Lung (tissue), 12 donors: Measurements from ENCODE around the gene LSP1. TPM values are rescaled to one million over a fixed set of nuclear protein-coding genes. Genes with fewer than 3 reads are reported as not detected.
"Not testable (repeated sequence)": the region's sequence is repeated elsewhere in the genome, so short reads cannot be mapped to it uniquely, and the experiment has no call there.

Experiments used
- ATAC-seq: fragments of 200-7000 bp; cut with Tn5 transposase; one replicate; pipeline ENCODE4 v1.9.1; 2020; ENCODE audit warnings: moderate number of reproducible peaks; ENCODE audit not compliant: insufficient read depth, low FRiP score
- DNase-seq, 3 donors: peaks; one replicate each; pipeline ENCODE4 v3.0.0-alpha.2; 2013 to 2017
- H3K27ac ChIP-seq, 2 donors: one replicate each; pipeline ENCODE4 v1.5.1; 2013; ENCODE audit warnings: mild to moderate bottlenecking in 2 of 2, moderate library complexity in 2 of 2, control low read depth in 1 of 2, inconsistent platforms in 1 of 2, low read depth in 1 of 2, low read length in 1 of 2
- H3K27me3 ChIP-seq, 3 donors: one replicate each; pipeline ENCODE4 v1.5.1; 2013; ENCODE audit warnings: low read length in 2 of 3; ENCODE audit not compliant: control insufficient read depth in 3 of 3, insufficient read depth in 3 of 3
- H3K36me3 ChIP-seq, 4 donors: one replicate each; pipeline ENCODE4 v1.5.1; 2013; ENCODE audit warnings: low read length in 4 of 4, mild to moderate bottlenecking in 1 of 4, moderate library complexity in 1 of 4; ENCODE audit not compliant: control insufficient read depth in 4 of 4, insufficient read depth in 4 of 4
- H3K4me1 ChIP-seq, 5 donors: one replicate each; pipeline ENCODE4 v1.5.1; 2013; ENCODE audit warnings: low read length in 5 of 5, mild to moderate bottlenecking in 2 of 5, moderate library complexity in 1 of 5; ENCODE audit not compliant: control insufficient read depth in 5 of 5, insufficient read depth in 5 of 5
- H3K4me3 ChIP-seq: one replicate; pipeline ENCODE4 v1.5.1; 2013; ENCODE audit warnings: mild to moderate bottlenecking, control low read depth, moderate library complexity
- H3K9ac ChIP-seq, 2 donors: one replicate each; pipeline ENCODE4 v1.5.1; 2013; ENCODE audit warnings: low read length in 2 of 2, control low read depth in 1 of 2; ENCODE audit not compliant: insufficient read depth in 1 of 2
- H3K9me3 ChIP-seq, 4 donors: one replicate each; pipeline ENCODE4 v1.5.1; 2013; ENCODE audit warnings: low read length in 3 of 4, mild to moderate bottlenecking in 1 of 4, moderate library complexity in 1 of 4; ENCODE audit not compliant: control insufficient read depth in 4 of 4, insufficient read depth in 3 of 4
- WGBS, 2 donors: extraction: QIAGEN DNeasy Blood & Tissue Kit; methylation state at CpG; one replicate each; pipeline ENCODE4 v1.1.7; 2013; 5-methylcytosine and 5-hydroxymethylcytosine counted together
- polyA plus RNA-seq, 2 donors: library from polyadenylated mRNA; stranded (reverse); fragments of 200-250 nt; gene quantifications; one replicate each; pipeline ENCODE4 v1.2.1, GENCODE V29; 2013
- total RNA-seq, 2 donors: library from RNA; depleted of rRNA in 1 of 2; stranded (reverse); fragments of >200 nt in 1 of 2; gene quantifications; one replicate each; pipeline ENCODE4 v1.2.1, GENCODE V29; 2014 to 2021
- TF ChIP-seq, protein P1 (sequence below): IDR thresholded peaks from 2 replicates; pipeline ENCODE4 v1.5.1; 2012; ENCODE audit warnings: mild to moderate bottlenecking; ENCODE audit errors: control extremely low read depth, extremely low read depth
- donor health status: control.
- donor health status: control.
- donor health status: Bipolar disorder and iron deficiency.
- donor health status: healthy.
- donor health status: DM: yes; HTN: yes; CAD: no.

LSP1 gene
- total and polyA plus RNA-seq, 4 donors: 44.9 to 121 (median 83.9) TPM

DNA sequence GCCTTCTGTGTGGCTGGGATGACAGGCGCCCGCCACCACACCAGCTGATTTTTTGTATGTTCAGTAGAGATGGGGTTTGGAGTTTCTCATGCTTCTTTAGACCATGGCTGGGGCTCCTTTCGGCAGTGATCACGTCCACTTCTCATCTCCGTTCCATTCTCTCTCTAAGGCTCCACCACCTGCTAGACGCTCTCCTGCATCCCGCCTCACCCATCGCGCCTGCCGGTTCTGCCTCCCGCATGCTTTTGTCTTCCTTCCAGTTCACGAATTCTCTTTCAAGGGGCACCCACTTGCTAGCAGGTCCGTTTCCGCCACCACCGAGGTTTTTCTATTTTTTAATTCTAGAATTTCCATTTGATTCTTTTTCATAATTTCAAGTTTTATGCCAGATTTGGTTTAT lies 40.1 kb upstream of the LSP1 start:
- H3K36me3 ChIP-seq: no peaks in the 10 kb centered on the region
- ATAC-seq (no peak), DNase-seq (no peak)
- 83 to 92% methylated on average over 15 of the region's 15 CpGs for WGBS, 2 donors
- no peaks in the 10 kb centered on the region for H3K4me1 ChIP-seq
- no peaks in the 10 kb centered on the region for H3K27me3 ChIP-seq
- H3K27ac ChIP-seq: no peak overlapping the region
- TF ChIP-seq, protein P1, sequence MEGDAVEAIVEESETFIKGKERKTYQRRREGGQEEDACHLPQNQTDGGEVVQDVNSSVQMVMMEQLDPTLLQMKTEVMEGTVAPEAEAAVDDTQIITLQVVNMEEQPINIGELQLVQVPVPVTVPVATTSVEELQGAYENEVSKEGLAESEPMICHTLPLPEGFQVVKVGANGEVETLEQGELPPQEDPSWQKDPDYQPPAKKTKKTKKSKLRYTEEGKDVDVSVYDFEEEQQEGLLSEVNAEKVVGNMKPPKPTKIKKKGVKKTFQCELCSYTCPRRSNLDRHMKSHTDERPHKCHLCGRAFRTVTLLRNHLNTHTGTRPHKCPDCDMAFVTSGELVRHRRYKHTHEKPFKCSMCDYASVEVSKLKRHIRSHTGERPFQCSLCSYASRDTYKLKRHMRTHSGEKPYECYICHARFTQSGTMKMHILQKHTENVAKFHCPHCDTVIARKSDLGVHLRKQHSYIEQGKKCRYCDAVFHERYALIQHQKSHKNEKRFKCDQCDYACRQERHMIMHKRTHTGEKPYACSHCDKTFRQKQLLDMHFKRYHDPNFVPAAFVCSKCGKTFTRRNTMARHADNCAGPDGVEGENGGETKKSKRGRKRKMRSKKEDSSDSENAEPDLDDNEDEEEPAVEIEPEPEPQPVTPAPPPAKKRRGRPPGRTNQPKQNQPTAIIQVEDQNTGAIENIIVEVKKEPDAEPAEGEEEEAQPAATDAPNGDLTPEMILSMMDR: no peak
- peaks cover 0 to 3% (median 1%) of the 10 kb centered on the region in 4 donors for H3K9me3 ChIP-seq
- H3K4me3 ChIP-seq: no peak overlapping the region
- no peak overlapping the region for H3K9ac ChIP-seq

GRCh38 chr11:1813356-1813755 lies 39.5 kb upstream of the LSP1 start:
- not testable (repeated sequence) for H3K9me3 ChIP-seq, H3K27me3 ChIP-seq, DNase-seq, H3K27ac ChIP-seq, H3K9ac ChIP-seq, ATAC-seq, H3K36me3 ChIP-seq, H3K4me1 ChIP-seq, H3K4me3 ChIP-seq
- WGBS, 2 donors: 61 to 85% methylated on average over 9 of the region's 9 CpGs

- no peak overlapping the region for H3K4me3 ChIP-seq
- no peak overlapping the region for H3K9ac ChIP-seq
- ATAC-seq (no peak), DNase-seq (no peak)
- H3K9me3 ChIP-seq: peaks cover 0 to 12% (median 2%) of the 10 kb centered on the region in 4 donors
- H3K27ac ChIP-seq: no peak overlapping the region
- WGBS, 2 donors: 87 to 91% methylated on average over 10 of the region's 10 CpGs
- TF ChIP-seq, protein P1: no peak
- peaks cover 0 to 2% (median 0%) of the 10 kb centered on the region in 3 donors for H3K27me3 ChIP-seq
- no peaks in the 10 kb centered on the region for H3K36me3 ChIP-seq
- H3K4me1 ChIP-seq: no peaks in the 10 kb centered on the region
Observed at GRCh38 chr11:1814691-1815090, 38.2 kb upstream of the LSP1 start.

DNA sequence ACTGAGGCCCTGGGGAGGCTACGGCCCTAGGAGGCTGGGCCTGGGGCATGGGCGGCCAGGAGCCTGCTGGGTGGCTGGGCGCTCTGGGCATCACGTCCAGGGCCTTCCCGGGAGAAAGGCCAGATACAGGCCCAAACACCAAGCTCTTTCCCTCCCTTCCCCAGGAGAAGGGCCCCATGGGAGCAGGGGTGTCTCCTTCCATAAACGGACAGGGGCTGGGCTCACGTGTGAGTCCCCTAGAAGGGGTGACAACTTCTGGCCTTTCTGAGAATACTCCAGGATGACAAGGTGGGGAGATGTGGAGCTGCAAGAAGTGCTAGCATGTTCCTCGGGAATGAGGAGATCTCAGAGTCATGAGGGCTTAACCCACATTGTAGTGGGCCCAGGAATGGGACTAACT lies 37.6 kb upstream of the LSP1 start:
- H3K27me3 ChIP-seq: peaks cover 0 to 2% (median 0%) of the 10 kb centered on the region in 3 donors
- no peaks in the 10 kb centered on the region for H3K4me1 ChIP-seq
- no peak overlapping the region for H3K4me3 ChIP-seq
- WGBS, 2 donors: 92 to 95% methylated on average over 8 of the region's 8 CpGs
- DNase-seq (no peak), ATAC-seq (no peak)
- TF ChIP-seq, protein P1: no peak
- no peak overlapping the region for H3K9ac ChIP-seq
- no peak overlapping the region for H3K27ac ChIP-seq
- peaks cover 0 to 12% (median 4%) of the 10 kb centered on the region in 4 donors for H3K9me3 ChIP-seq
- H3K36me3 ChIP-seq: no peaks in the 10 kb centered on the region
